Measurements from ENCODE around the gene ARHGAP5. TPM values are rescaled to one million over a fixed set of nuclear protein-coding genes. Genes with fewer than 3 reads are reported as not detected.

The ARHGAP5 gene
- total RNA-seq, 1 experiment from 2014 or later = 100 TPM

DNA sequence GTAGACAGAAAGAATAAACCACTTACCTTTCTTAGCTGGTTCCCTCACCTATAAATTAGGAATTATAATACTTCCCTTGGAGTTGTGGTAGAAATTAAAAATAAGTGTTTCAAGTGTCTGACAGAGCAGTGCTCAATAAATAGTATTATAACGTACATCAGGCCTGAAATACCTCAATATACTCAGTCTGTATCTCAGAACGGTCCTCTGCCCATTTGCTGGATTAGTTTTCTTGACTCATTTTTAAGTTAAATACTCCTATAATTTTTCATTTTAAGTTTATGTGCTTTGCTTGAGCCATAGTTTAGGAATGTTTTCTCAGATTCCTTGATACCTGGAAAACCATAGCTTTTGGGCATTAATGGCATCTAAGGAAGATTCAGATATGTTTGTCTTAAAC lies 22.4 kb downstream of the ARHGAP5 start:
- TF ChIP-seq, protein P1, sequence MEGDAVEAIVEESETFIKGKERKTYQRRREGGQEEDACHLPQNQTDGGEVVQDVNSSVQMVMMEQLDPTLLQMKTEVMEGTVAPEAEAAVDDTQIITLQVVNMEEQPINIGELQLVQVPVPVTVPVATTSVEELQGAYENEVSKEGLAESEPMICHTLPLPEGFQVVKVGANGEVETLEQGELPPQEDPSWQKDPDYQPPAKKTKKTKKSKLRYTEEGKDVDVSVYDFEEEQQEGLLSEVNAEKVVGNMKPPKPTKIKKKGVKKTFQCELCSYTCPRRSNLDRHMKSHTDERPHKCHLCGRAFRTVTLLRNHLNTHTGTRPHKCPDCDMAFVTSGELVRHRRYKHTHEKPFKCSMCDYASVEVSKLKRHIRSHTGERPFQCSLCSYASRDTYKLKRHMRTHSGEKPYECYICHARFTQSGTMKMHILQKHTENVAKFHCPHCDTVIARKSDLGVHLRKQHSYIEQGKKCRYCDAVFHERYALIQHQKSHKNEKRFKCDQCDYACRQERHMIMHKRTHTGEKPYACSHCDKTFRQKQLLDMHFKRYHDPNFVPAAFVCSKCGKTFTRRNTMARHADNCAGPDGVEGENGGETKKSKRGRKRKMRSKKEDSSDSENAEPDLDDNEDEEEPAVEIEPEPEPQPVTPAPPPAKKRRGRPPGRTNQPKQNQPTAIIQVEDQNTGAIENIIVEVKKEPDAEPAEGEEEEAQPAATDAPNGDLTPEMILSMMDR (IDR thresholded peaks at IDR 0.05; ENCODE audit: unreplicated experiment) = no peak
- H3K4me1 Mint-ChIP-seq (ENCODE audit: insufficient read depth, unreplicated experiment) = peaks cover 15% of the 10 kb centered on the region
- ChIA-PET CTCF (interaction anchor here (0.9 kb wide), 1 partner anchor 22 kb away, joined by 5 read pairs; no protein-coding TSS in a partner anchor), POLR2A (interaction anchor here (0.7 to 1.2 kb wide), 3 partner anchors 14 to 642 kb away, joined by 3 to 5 read pairs (median 4); partner anchors contain the start of gene DTD2)
- H3K27me3 Mint-ChIP-seq (ENCODE audit: insufficient read depth, unreplicated experiment) = no peaks in the 10 kb centered on the region
- H3K27ac Mint-ChIP-seq (ENCODE audit: low read depth, unreplicated experiment) = no peak overlapping the region
- H3K36me3 Mint-ChIP-seq (ENCODE audit: insufficient read depth, unreplicated experiment) = peaks cover 69% of the 10 kb centered on the region
- no peak for DNase-seq (ENCODE audit: unreplicated experiment)
- BruUV-seq (replicated peaks) = no TSS peak
- no peaks in the 10 kb centered on the region for H3K9me3 Mint-ChIP-seq (ENCODE audit: unreplicated experiment)
- H3K4me3 Mint-ChIP-seq (ENCODE audit: unreplicated experiment) = no peak overlapping the region
- intact Hi-C loops (cut with micrococcal nuclease) = no loop called here

- H3K27me3 Mint-ChIP-seq (ENCODE audit: insufficient read depth, unreplicated experiment) = no peaks in the 10 kb centered on the region
- H3K27ac Mint-ChIP-seq (ENCODE audit: low read depth, unreplicated experiment) = no peak overlapping the region
- TF ChIP-seq, protein P1 (IDR thresholded peaks at IDR 0.05; ENCODE audit: unreplicated experiment) = no peak
- H3K9me3 Mint-ChIP-seq (ENCODE audit: unreplicated experiment) = no peaks in the 10 kb centered on the region
- peaks cover 62% of the 10 kb centered on the region for H3K36me3 Mint-ChIP-seq (ENCODE audit: insufficient read depth, unreplicated experiment)
- H3K4me3 Mint-ChIP-seq (ENCODE audit: unreplicated experiment) = no peak overlapping the region
- no TSS peak for BruUV-seq (replicated peaks)
- intact Hi-C loops (cut with micrococcal nuclease) = no loop called here
- H3K4me1 Mint-ChIP-seq (ENCODE audit: insufficient read depth, unreplicated experiment) = peaks cover 15% of the 10 kb centered on the region
- POLR2A ChIA-PET = interaction anchor here (0.7 to 1.5 kb wide), 2 partner anchors 18 to 22 kb away, joined by 3 read pairs; no protein-coding TSS in a partner anchor
- no peak for DNase-seq (ENCODE audit: unreplicated experiment)
- CTCF ChIA-PET = interaction anchor here (0.9 kb wide), 1 partner anchor 16 kb away, joined by 3 read pairs; no protein-coding TSS in a partner anchor
Measured at GRCh38 chr14:32100175-32100574, 23.1 kb downstream of the ARHGAP5 start.

GRCh38 chr14:32102152-32102787 lies 25.2 kb downstream of the ARHGAP5 start:
- no peak overlapping the region for H3K4me3 Mint-ChIP-seq (ENCODE audit: unreplicated experiment)
- CTCF ChIA-PET = interaction anchor here (0.6 to 0.8 kb wide), 3 partner anchors 117 to 647 kb away, joined by 3 read pairs; no protein-coding TSS in a partner anchor

DNA sequence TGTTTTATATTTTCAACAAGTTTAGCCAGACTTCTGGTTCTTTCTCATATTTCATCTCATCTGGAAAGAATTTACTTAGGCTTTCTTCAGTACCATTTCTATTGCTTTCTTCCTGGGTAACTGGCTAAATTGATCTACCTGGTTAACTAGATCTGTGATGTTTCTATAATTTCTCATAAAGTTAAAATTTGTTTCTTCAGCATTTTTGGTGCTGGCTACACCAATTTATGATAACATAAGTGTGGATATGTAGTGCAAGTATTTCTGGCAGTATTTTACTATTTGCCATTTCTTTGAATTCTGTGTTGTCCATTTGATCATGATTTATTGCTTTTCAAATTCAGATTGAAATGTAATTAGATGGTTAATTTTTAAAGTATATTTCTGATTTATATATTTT lies 25.9 kb downstream of the ARHGAP5 start:
- intact Hi-C loops (cut with micrococcal nuclease) = no loop called here
- peaks cover 34% of the 10 kb centered on the region for H3K36me3 Mint-ChIP-seq (ENCODE audit: insufficient read depth, unreplicated experiment)
- no peaks in the 10 kb centered on the region for H3K9me3 Mint-ChIP-seq (ENCODE audit: unreplicated experiment)
- TF ChIP-seq, protein P1 (IDR thresholded peaks at IDR 0.05; ENCODE audit: unreplicated experiment) = no peak
- no peak for DNase-seq (ENCODE audit: unreplicated experiment)
- H3K27ac Mint-ChIP-seq (ENCODE audit: low read depth, unreplicated experiment) = no peak overlapping the region
- BruUV-seq (replicated peaks) = no TSS peak
- ChIA-PET CTCF (interaction anchor here (0.7 kb wide), 1 partner anchor 119 kb away, joined by 3 read pairs; no protein-coding TSS in a partner anchor), POLR2A (interaction anchor here (1.4 kb wide), 1 partner anchor 27 kb away, joined by 4 read pairs; no protein-coding TSS in a partner anchor)
- peaks cover 11% of the 10 kb centered on the region for H3K4me1 Mint-ChIP-seq (ENCODE audit: insufficient read depth, unreplicated experiment)
- H3K27me3 Mint-ChIP-seq (ENCODE audit: insufficient read depth, unreplicated experiment) = no peaks in the 10 kb centered on the region
- no peak overlapping the region for H3K4me3 Mint-ChIP-seq (ENCODE audit: unreplicated experiment)

More at GRCh38 chr14:32102152-32102787, 25.2 kb downstream of the ARHGAP5 start:
- H3K36me3 Mint-ChIP-seq (ENCODE audit: insufficient read depth, unreplicated experiment) = peaks cover 41% of the 10 kb centered on the region
- H3K9me3 Mint-ChIP-seq (ENCODE audit: unreplicated experiment) = no peaks in the 10 kb centered on the region
- intact Hi-C loops (cut with micrococcal nuclease) = no loop called here
- no TSS peak for BruUV-seq (replicated peaks)
- TF ChIP-seq, protein P1 (IDR thresholded peaks at IDR 0.05; ENCODE audit: unreplicated experiment) = no peak
- POLR2A ChIA-PET = interaction anchor here (0.6 to 1.4 kb wide), 3 partner anchors 9 to 564 kb away, joined by 3 to 4 read pairs (median 4); no protein-coding TSS in a partner anchor
- no peak for DNase-seq (ENCODE audit: unreplicated experiment)
- no peaks in the 10 kb centered on the region for H3K27me3 Mint-ChIP-seq (ENCODE audit: insufficient read depth, unreplicated experiment)
- peaks cover 15% of the 10 kb centered on the region for H3K4me1 Mint-ChIP-seq (ENCODE audit: insufficient read depth, unreplicated experiment)
- no peak overlapping the region for H3K27ac Mint-ChIP-seq (ENCODE audit: low read depth, unreplicated experiment)
